GM19043 (cell line): Measurements from ENCODE around the gene TMEM170B.

ENCODE experiments used
- ATAC-seq: cut with Tn5 transposase; IDR thresholded peaks from one replicate; pipeline ENCODE4 v1.9.1; 2021; ENCODE audit warnings: low read depth; ENCODE audit not compliant: unreplicated experiment

Gene TMEM170B

GRCh38 chr6:11537229-11538051 is at the start of gene TMEM170B:
Gene TMEM170B (plus strand): TSS chr6:11537749. CDS start chr6:11538278, 529 bp downstream.
- peak; percentile 98 for ATAC-seq

- no peak for ATAC-seq
Observed at GRCh38 chr6:11490996-11491395, 46.6 kb upstream of the TMEM170B start.

- no peak for ATAC-seq
Observed at GRCh38 chr6:11491596-11492463, 45.7 kb upstream of the TMEM170B start.

GRCh38 chr6:11492464-11493290 is 44.9 kb upstream of the TMEM170B start:
- no peak for ATAC-seq

- ATAC-seq = no peak
Observed at GRCh38 chr6:11493974-11494373, 43.6 kb upstream of the TMEM170B start.

- no peak for ATAC-seq
Observed at GRCh38 chr6:11494786-11495564, 42.6 kb upstream of the TMEM170B start.

- no peak for ATAC-seq
Observed at GRCh38 chr6:11495565-11496145, 41.9 kb upstream of the TMEM170B start.

- no peak for ATAC-seq
Observed at GRCh38 chr6:11496152-11497060, 41.1 kb upstream of the TMEM170B start.

- ATAC-seq = no peak
Observed at GRCh38 chr6:11497107-11497506, 40.4 kb upstream of the TMEM170B start.

GRCh38 chr6:11497881-11498280 is 39.7 kb upstream of the TMEM170B start:
- no peak for ATAC-seq

- ATAC-seq = no peak
Observed at GRCh38 chr6:11500008-11500407, 37.5 kb upstream of the TMEM170B start.

GRCh38 chr6:11509471-11509870 is 28.1 kb upstream of the TMEM170B start:
- no peak for ATAC-seq

GRCh38 chr6:11514672-11515071 is 22.9 kb upstream of the TMEM170B start:
- peak; percentile 88 for ATAC-seq

- ATAC-seq = no peak
Observed at GRCh38 chr6:11515763-11516162, 21.8 kb upstream of the TMEM170B start.

GRCh38 chr6:11522812-11523605 is 14.5 kb upstream of the TMEM170B start:
- no peak for ATAC-seq

GRCh38 chr6:11525468-11526155 is 11.9 kb upstream of the TMEM170B start:
- ATAC-seq = no peak

- no peak for ATAC-seq
Observed at GRCh38 chr6:11526156-11526505, 11.4 kb upstream of the TMEM170B start.
